H1 (cell line): ENCODE results near the gene MREG. TPM values are rescaled to one million over a fixed set of nuclear protein-coding genes. Genes with fewer than 3 reads are reported as not detected.

ENCODE experiments used
- CTCF ChIA-PET: fragments of 300-600 bp; sonication (Branson Sonifier 250); formaldehyde crosslinking; loops from one replicate; lab custom pipeline; 2021; ENCODE audit not compliant: partially characterized antibody; lab: Charles Lee
- POLR2A ChIA-PET: fragments of 300-600 bp; sonication (Branson Sonifier 250); formaldehyde crosslinking; loops from one replicate; lab custom pipeline; 2021; ENCODE audit warnings: inconsistent platforms; ENCODE audit not compliant: partially characterized antibody; lab: Charles Lee
- DNase-seq, 2 experiments: peaks; one replicate each; pipeline versions ENCODE4 v3.0.0 to v3.0.0-alpha.2; 2010 to 2022; ENCODE audit warnings: low spot score in 2 of 2, low read depth in 1 of 2, mixed read lengths in 1 of 2
- FAIRE-seq: peaks from 2 replicates; lab custom pipeline; 2011; peaks lifted over from hg19 to GRCh38; lab: Jason Lieb, UNC
- H2AFZ ChIP-seq: 2 replicates; pipeline ENCODE4 v1.8.1; 2012; ENCODE audit warnings: low read length, inconsistent platforms
- H2AK5ac ChIP-seq: 2 replicates; pipeline ENCODE4 v1.6.1; 2013; ENCODE audit warnings: low read depth, low read length
- H2BK120ac ChIP-seq: replicated peaks from 2 replicates; pipeline ENCODE3; 2013; ENCODE audit warnings: low read depth, low read length, inconsistent platforms
- H2BK12ac ChIP-seq: 2 replicates; pipeline ENCODE4 v1.6.1; 2013; ENCODE audit warnings: low read depth, low read length
- H2BK15ac ChIP-seq: 2 replicates; pipeline ENCODE4 v1.6.1; 2013; ENCODE audit warnings: low read length
- H2BK20ac ChIP-seq: 2 replicates; pipeline ENCODE4 v1.6.1; 2013; ENCODE audit warnings: low read length
- H2BK5ac ChIP-seq: 2 replicates; pipeline ENCODE4 v1.6.1; 2013; ENCODE audit warnings: low read depth, low read length
- H3K14ac ChIP-seq: 2 replicates; pipeline ENCODE4 v1.6.1; 2013; ENCODE audit warnings: inconsistent platforms; ENCODE audit not compliant: insufficient read length
- H3K18ac ChIP-seq: 2 replicates; pipeline ENCODE4 v1.6.1; 2013; ENCODE audit warnings: low read length; ENCODE audit errors: extremely low read depth
- H3K23ac ChIP-seq: 2 replicates; pipeline ENCODE4 v1.6.1; 2013; ENCODE audit warnings: inconsistent platforms; ENCODE audit not compliant: insufficient read length
- H3K23me2 ChIP-seq: 2 replicates; pipeline ENCODE4 v1.6.1; 2013; ENCODE audit warnings: low read depth, low read length
- H3K27ac ChIP-seq: 2 replicates; pipeline ENCODE4 v1.6.1; 2011; ENCODE audit warnings: low read depth, low read length, inconsistent platforms
- H3K27me3 ChIP-seq, 4 experiments: replicated peaks in 1 of 4; 1 replicate in 1 of 4; 2 replicates in 3 of 4; pipeline versions ENCODE4 v1.6.1 to v1.8.1; 2011 to 2013; ENCODE audit warnings: low read length in 3 of 4, mild to moderate bottlenecking in 3 of 4, inconsistent platforms in 2 of 4, mixed read lengths in 2 of 4, moderate library complexity in 1 of 4; ENCODE audit not compliant: control insufficient read depth in 3 of 4, insufficient read depth in 3 of 4; ENCODE audit errors: extremely low read depth in 1 of 4
- H3K36me3 ChIP-seq, 4 experiments: 2 replicates each; pipeline versions ENCODE4 v1.6.1 to v1.8.1; 2011 to 2013; ENCODE audit warnings: mild to moderate bottlenecking in 4 of 4, low read length in 3 of 4, moderate library complexity in 2 of 4, control low read depth in 1 of 4, inconsistent platforms in 1 of 4; ENCODE audit not compliant: insufficient read depth in 4 of 4, control insufficient read depth in 2 of 4
- H3K4ac ChIP-seq: replicated peaks from 2 replicates; pipeline ENCODE3; 2013; ENCODE audit warnings: low read length, low read depth, mixed read lengths, inconsistent platforms; ENCODE audit not compliant: insufficient read length
- H3K4me1 ChIP-seq, 4 experiments: replicated peaks in 1 of 4; 1 replicate in 1 of 4; 2 replicates in 3 of 4; pipeline versions ENCODE4 v1.6.1 to v1.8.1; 2011 to 2013; ENCODE audit warnings: low read length in 3 of 4, inconsistent platforms in 2 of 4, mixed read lengths in 1 of 4; ENCODE audit not compliant: insufficient read depth in 4 of 4, control insufficient read depth in 3 of 4
- H3K4me2 ChIP-seq, 2 experiments: 2 replicates each; pipeline versions ENCODE4 v1.6.1 to v1.8.1; 2011 to 2013; ENCODE audit warnings: low read depth in 2 of 2, low read length in 2 of 2, control low read depth in 1 of 2, inconsistent platforms in 1 of 2, mild to moderate bottlenecking in 1 of 2; ENCODE audit not compliant: insufficient read depth in 1 of 2
- H3K4me3 ChIP-seq, 4 experiments: fragments of 200-600, 300-600 bp in 1 of 4; sonication (generic), shearing (Covaris generic), sonication (Bioruptor Twin) in 1 of 4; 2 replicates each; pipeline versions ENCODE4 v1.5.1 to v1.8.1; 2011 to 2016; ENCODE audit warnings: low read length in 4 of 4, low read depth in 3 of 4, control low read depth in 2 of 4, inconsistent platforms in 2 of 4, mild to moderate bottlenecking in 2 of 4, mixed read lengths in 1 of 4, moderate library complexity in 1 of 4; ENCODE audit not compliant: insufficient read depth in 2 of 4; ENCODE audit errors: extremely low read depth in 1 of 4
- H3K56ac ChIP-seq: replicated peaks from 2 replicates; pipeline ENCODE3; 2013; ENCODE audit warnings: low read depth, mild to moderate bottlenecking, mixed read lengths, low read length, inconsistent platforms; ENCODE audit not compliant: insufficient read length
- H3K79me1 ChIP-seq: 2 replicates; pipeline ENCODE4 v1.6.1; 2013; ENCODE audit warnings: low read depth, low read length, control low read depth
- H3K79me2 ChIP-seq, 2 experiments: 2 replicates each; pipeline versions ENCODE4 v1.6.1 to v1.8.1; 2012 to 2013; ENCODE audit warnings: low read length in 2 of 2, mild to moderate bottlenecking in 2 of 2, inconsistent platforms in 1 of 2; ENCODE audit not compliant: insufficient read depth in 2 of 2, control insufficient read depth in 1 of 2
- H3K9ac ChIP-seq, 4 experiments: replicated peaks in 1 of 4; 1 replicate in 1 of 4; 2 replicates in 3 of 4; pipeline versions ENCODE4 v1.6.1 to v1.8.1; 2011 to 2013; ENCODE audit warnings: low read depth in 3 of 4, low read length in 3 of 4, control low read depth in 2 of 4, mild to moderate bottlenecking in 2 of 4, moderate library complexity in 2 of 4, inconsistent platforms in 1 of 4; ENCODE audit errors: extremely low read depth in 1 of 4
- H3K9me3 ChIP-seq, 2 experiments: 2 replicates each; pipeline versions ENCODE4 v1.6.1 to v1.8.1; 2012 to 2013; ENCODE audit warnings: mild to moderate bottlenecking in 2 of 2, moderate library complexity in 2 of 2, control low read depth in 1 of 2, inconsistent platforms in 1 of 2, low read depth in 1 of 2, low read length in 1 of 2, mixed read lengths in 1 of 2; ENCODE audit not compliant: insufficient read depth in 2 of 2
- H4K20me1 ChIP-seq, 2 experiments: replicated peaks in 1 of 2; 2 replicates each; pipeline versions ENCODE3 to v1.8.1; 2011 to 2013; ENCODE audit warnings: inconsistent platforms in 2 of 2, low read length in 2 of 2, mild to moderate bottlenecking in 1 of 2; ENCODE audit not compliant: insufficient read depth in 2 of 2, control insufficient read depth in 1 of 2
- H4K5ac ChIP-seq: 2 replicates; pipeline ENCODE4 v1.6.1; 2013; ENCODE audit warnings: low read length, low read depth, mixed read lengths, inconsistent platforms; ENCODE audit not compliant: insufficient read length
- H4K8ac ChIP-seq: 2 replicates; pipeline ENCODE4 v1.8.0; 2013; ENCODE audit warnings: mild to moderate bottlenecking, moderate library complexity, low read length, inconsistent platforms; ENCODE audit not compliant: insufficient read depth; ENCODE audit errors: extremely low read depth
- H4K91ac ChIP-seq: replicated peaks from 2 replicates; pipeline ENCODE3; 2013; ENCODE audit warnings: low read length, mixed read lengths, inconsistent platforms; ENCODE audit not compliant: insufficient read length
- CTCF ChIP-seq, 3 experiments: IDR thresholded peaks; 1 replicate in 2 of 3; 2 replicates in 1 of 3; pipeline versions ENCODE4 v1.5.1 to v1.6.1; 2011; ENCODE audit warnings: low read length in 3 of 3, mild to moderate bottlenecking in 3 of 3, inconsistent platforms in 2 of 3, low read depth in 1 of 3, moderate library complexity in 1 of 3; ENCODE audit not compliant: insufficient read depth in 1 of 3; ENCODE audit errors: control extremely low read depth in 1 of 3
- MAFK ChIP-seq: IDR thresholded peaks from 2 replicates; pipeline ENCODE4 v1.6.1; 2012; ENCODE audit warnings: low read depth, mild to moderate bottlenecking, improper control_type of control experiment, low read length
- TAF7 ChIP-seq: optimal IDR thresholded peaks from 2 replicates; pipeline ENCODE3; 2011; ENCODE audit warnings: low read depth, mild to moderate bottlenecking, inconsistent platforms, low read length, moderate library complexity, borderline replicate concordance
- WGBS, 2 experiments: shearing (Covaris generic) in 1 of 2; methylation state at CpG; one replicate each; pipeline versions ENCODE4 v1.1.6 to v1.1.7; 2013 to 2015; ENCODE audit warnings: low lambda C conversion rate in 2 of 2, mixed read lengths in 2 of 2, inconsistent platforms in 1 of 2, low coverage in 1 of 2, missing lambda C conversion rate in 1 of 2; ENCODE audit not compliant: insufficient replicate concordance in 2 of 2, insufficient coverage in 1 of 2, insufficient read length in 1 of 2; ENCODE audit errors: extremely low coverage in 1 of 2, missing lambda C conversion rate in 1 of 2; 5-methylcytosine and 5-hydroxymethylcytosine counted together
- polyA plus RNA-seq, 7 experiments: library from polyadenylated mRNA; depleted of rRNA in 3 of 7; stranded (reverse) in 5 of 7; unstranded in 2 of 7; fragments of >200 nt in 5 of 7; fragments of 200-250 nt in 2 of 7; gene quantifications; 1 replicate in 5 of 7; 2 replicates in 1 of 7; 4 replicates in 1 of 7; pipeline versions ENCODE4 v1.2.1 to v1.2.3, GENCODE V29; 2011 to 2013; ENCODE audit warnings: missing spikeins in 2 of 7, mixed read lengths in 2 of 7
- total RNA-seq: library from RNA; stranded (reverse); fragmentation: NEBNext Ultra II Directional; extraction: Animal tissue kit (Norgen Biotek cat#: 25700); gene quantifications from 2 replicates; pipeline ENCODE4 v1.2.1, GENCODE V29; 2021

The MREG gene
- total and polyA plus RNA-seq, 2 of the 8 experiments (the other 6 are each of a cell fraction or from before 2014, with no cell fraction given): 7.5 to 31.9 TPM

- POLR2A ChIA-PET: interaction anchor here (0.9 kb wide), 1 partner anchor 44 kb away, joined by 3 read pairs; no protein-coding TSS in a partner anchor
- FAIRE-seq (no peak), DNase-seq (no peak)
- Histone ChIP-seq H3K4ac (no peak overlapping the region), H3K9ac (no peak overlapping the region), H4K91ac (no peak overlapping the region), H3K18ac (no peak overlapping the region), H3K79me2 (no peaks in the 10 kb centered on the region), H2BK5ac (no peak overlapping the region), H3K27ac (no peak overlapping the region), H2BK120ac (no peak overlapping the region), H3K14ac (no peak overlapping the region), H3K23ac (no peak overlapping the region), H3K56ac (no peak overlapping the region), H4K8ac (no peak overlapping the region), H2BK15ac (no peak overlapping the region), H4K5ac (no peak overlapping the region), H2AK5ac (no peak overlapping the region), H3K4me3 (no peak overlapping the region), H3K9me3 (no peaks in the 10 kb centered on the region), H3K4me1 (no peaks in the 10 kb centered on the region), H3K36me3 (peaks cover 0 to 16% (median 3%) of the 10 kb centered on the region in 4 experiments; a peak in 4 of 8 replicates), H3K27me3 (no peaks in the 10 kb centered on the region), H3K79me1 (0 out of 2 replicates have a peak, but pooled peaks cover 2% of the 10 kb centered on the region), H3K4me2 (no peak overlapping the region), H2BK12ac (no peak overlapping the region), H3K23me2 (no peaks in the 10 kb centered on the region), H2AFZ (no peak overlapping the region), H4K20me1 (peaks cover 0 to 2% of the 10 kb centered on the region in 2 experiments), H2BK20ac (no peak overlapping the region)
- CTCF ChIA-PET: interaction anchor here (3.1 to 11.7 kb wide), 2 partner anchors 18 to 21 kb away, joined by 8 to 165 read pairs; no protein-coding TSS in a partner anchor
- TF ChIP-seq MAFK (no peak), TAF7 (no peak), CTCF (IDR thresholded peaks at IDR 0.05; ENCODE audit: control extremely low read depth in 1 of 3, insufficient read depth in 1 of 3, low read depth in 1 of 3, low read length in 3 of 3) (no peak)
- WGBS, 2 experiments: 95% methylated on average over 2 of the region's 2 CpGs; no CpG with 5 or more reads in 1 of the 2 experiments
Measured at GRCh38 chr2:216041438-216041837, 28.1 kb upstream of the MREG start.
